Thyroid gland (tissue), 4 donors: ENCODE data around the gene NCOA3. TPM values are rescaled to one million over a fixed set of nuclear protein-coding genes. Genes with fewer than 3 reads are reported as not detected.

Experiments
- DNase-seq, 2 donors: peaks; one replicate each; pipeline ENCODE4 v3.0.0-alpha.2; 2019
- H3K27ac ChIP-seq, 3 donors: fragments of 200-600 bp; sonication (generic); 1 replicate in 2 of 3; 2 replicates in 1 of 3; pipeline ENCODE4 v1.5.1; 2016 to 2019; ENCODE audit warnings: mild to moderate bottlenecking in 1 of 3, moderate library complexity in 1 of 3
- H3K27me3 ChIP-seq: fragments of 200-600 bp; sonication (generic); one replicate; pipeline ENCODE4 v1.5.1; 2019
- H3K36me3 ChIP-seq, 2 donors: fragments of 200-600 bp; sonication (generic); one replicate each; pipeline ENCODE4 v1.5.1; 2016 to 2019
- H3K4me1 ChIP-seq, 2 donors: fragments of 200-600 bp; sonication (generic); one replicate each; pipeline ENCODE4 v1.5.1; 2017 to 2019
- H3K4me3 ChIP-seq, 3 donors: fragments of 200-600 bp; sonication (generic); replicated peaks in 1 of 3; 1 replicate in 2 of 3; 2 replicates in 1 of 3; pipeline ENCODE4 v1.5.1; 2016; ENCODE audit warnings: mild to moderate bottlenecking in 1 of 3
- H3K9me3 ChIP-seq: fragments of 200-600 bp; sonication (generic); one replicate; pipeline ENCODE4 v1.5.1; 2017
- POLR2A ChIP-seq, 2 donors: fragments of 450-650 bp; IDR thresholded peaks; one replicate each; pipeline ENCODE4 v1.6.1; 2017; ENCODE audit warnings: antibody characterized with exemption in 2 of 2, mild to moderate bottlenecking in 2 of 2, moderate library complexity in 1 of 2
- WGBS, 2 donors: methylation state at CpG; one replicate each; pipeline ENCODE4 v1.1.5; 2017; 5-methylcytosine and 5-hydroxymethylcytosine counted together
- intact Hi-C: fragments of 100-400 bp; cut with DNase I; formaldehyde crosslinking; loops from one replicate; pipeline ENCODE4 v1.15.1; 2023
- total RNA-seq, 4 donors: library from RNA; depleted of rRNA; stranded (reverse); fragments of >200 nt; gene quantifications; one replicate each; pipeline ENCODE4 v1.2.3, GENCODE V29; 2016
- TF ChIP-seq, protein P1 (sequence below), 6 experiments: fragments of 200-600 bp in 3 of 6; fragments of 450-650 bp in 3 of 6; sonication (generic) in 3 of 6; IDR thresholded peaks; one replicate each; pipeline ENCODE4 v1.5.1; 2016 to 2019; ENCODE audit warnings: antibody characterized with exemption in 6 of 6, mild to moderate bottlenecking in 2 of 6, inconsistent platforms in 1 of 6, moderate library complexity in 1 of 6

The NCOA3 gene
- total RNA-seq, 4 donors from 2014 or later: 28.7 to 45.2 (median 36.8) TPM

DNA sequence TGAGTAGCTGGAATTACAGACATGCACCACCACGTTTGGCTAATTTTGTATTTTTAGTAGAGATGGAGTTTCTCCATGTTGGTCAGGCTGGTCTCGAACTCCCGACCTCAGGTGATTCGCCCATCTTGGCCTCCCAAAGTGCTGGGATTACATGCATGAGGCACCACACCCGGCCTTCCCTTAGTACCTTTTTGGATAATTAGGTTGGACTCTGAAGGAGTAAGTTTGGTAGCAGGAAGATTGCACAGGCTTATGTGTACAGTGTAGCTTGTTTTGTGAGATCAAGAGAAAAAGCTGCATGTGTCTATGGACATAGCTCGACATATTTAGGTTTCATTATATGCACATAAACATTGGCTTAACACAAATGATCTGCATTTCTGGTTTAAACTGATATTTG, 116.8 kb downstream of the NCOA3 start:
- Histone ChIP-seq H3K4me3 (no peak overlapping the region), H3K27me3 (no peaks in the 10 kb centered on the region), H3K4me1 (no peaks in the 10 kb centered on the region), H3K27ac (no peak overlapping the region), H3K9me3 (no peaks in the 10 kb centered on the region), H3K36me3 (no peaks in the 10 kb centered on the region)
- TF ChIP-seq POLR2A (IDR thresholded peaks at IDR 0.05): no peak
- TF ChIP-seq, protein P1, sequence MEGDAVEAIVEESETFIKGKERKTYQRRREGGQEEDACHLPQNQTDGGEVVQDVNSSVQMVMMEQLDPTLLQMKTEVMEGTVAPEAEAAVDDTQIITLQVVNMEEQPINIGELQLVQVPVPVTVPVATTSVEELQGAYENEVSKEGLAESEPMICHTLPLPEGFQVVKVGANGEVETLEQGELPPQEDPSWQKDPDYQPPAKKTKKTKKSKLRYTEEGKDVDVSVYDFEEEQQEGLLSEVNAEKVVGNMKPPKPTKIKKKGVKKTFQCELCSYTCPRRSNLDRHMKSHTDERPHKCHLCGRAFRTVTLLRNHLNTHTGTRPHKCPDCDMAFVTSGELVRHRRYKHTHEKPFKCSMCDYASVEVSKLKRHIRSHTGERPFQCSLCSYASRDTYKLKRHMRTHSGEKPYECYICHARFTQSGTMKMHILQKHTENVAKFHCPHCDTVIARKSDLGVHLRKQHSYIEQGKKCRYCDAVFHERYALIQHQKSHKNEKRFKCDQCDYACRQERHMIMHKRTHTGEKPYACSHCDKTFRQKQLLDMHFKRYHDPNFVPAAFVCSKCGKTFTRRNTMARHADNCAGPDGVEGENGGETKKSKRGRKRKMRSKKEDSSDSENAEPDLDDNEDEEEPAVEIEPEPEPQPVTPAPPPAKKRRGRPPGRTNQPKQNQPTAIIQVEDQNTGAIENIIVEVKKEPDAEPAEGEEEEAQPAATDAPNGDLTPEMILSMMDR (IDR thresholded peaks at IDR 0.05): no peak
- intact Hi-C loops: no loop called here
- WGBS, 2 donors: 89 to 90% methylated on average over 6 of the region's 6 CpGs
- DNase-seq: no peak

DNA sequence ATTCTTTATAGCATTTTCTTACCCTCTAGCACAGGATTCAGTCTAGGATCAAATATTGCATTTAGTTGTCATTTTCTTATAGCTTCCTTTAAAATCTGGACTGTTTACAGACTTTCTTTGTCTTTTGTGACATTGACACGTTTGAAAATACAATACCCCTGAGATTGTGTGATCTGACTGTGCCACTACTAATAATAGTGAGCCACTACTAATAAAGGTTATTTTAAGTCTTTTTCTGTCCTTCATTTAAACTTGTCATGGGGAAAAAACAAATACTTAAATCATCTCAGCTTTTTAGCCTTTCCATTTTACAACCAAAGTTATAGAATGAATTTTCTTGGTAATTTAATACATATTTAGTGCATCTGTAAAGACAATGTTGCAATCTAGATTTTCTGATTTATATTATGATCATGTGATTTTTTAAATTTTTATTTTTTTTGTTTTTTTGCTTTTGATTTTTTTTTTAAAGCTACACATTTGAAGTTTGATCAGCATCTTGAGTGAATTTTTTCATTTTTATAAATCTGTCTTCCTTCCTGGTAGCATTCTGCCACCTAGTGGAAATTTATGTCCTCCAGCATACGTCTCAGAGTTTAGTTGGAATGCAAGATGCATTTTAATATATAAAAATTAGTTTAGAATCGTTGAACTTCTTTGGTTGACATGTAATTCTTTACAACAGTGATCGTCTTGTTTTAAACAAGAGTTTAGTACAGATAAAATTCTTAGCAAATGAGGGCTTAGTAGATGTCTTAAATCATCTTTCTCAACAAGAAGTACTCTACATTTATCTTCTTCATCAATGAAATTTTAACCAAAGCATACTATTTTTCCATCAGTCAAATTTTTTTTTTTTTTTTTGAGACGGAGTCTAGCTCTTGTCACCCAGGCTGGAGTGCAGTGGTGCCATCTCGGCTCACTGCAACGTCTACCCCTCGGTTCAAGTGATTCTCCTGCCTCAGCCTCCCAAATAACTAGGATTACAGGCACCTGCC, 119.4 kb downstream of the NCOA3 start:
- intact Hi-C loops: loop anchor here (5.0 to 10.0 kb wide), 2 partner anchors 236 to 424 kb away; no protein-coding TSS in a partner anchor
- H3K27me3 ChIP-seq: no peaks in the 10 kb centered on the region
- no peak for TF ChIP-seq POLR2A (IDR thresholded peaks at IDR 0.05)
- TF ChIP-seq, protein P1 (IDR thresholded peaks at IDR 0.05): peak; percentile 51 to 94 (median 78)
- H3K36me3 ChIP-seq: no peaks in the 10 kb centered on the region
- no peaks in the 10 kb centered on the region for H3K9me3 ChIP-seq
- no peaks in the 10 kb centered on the region for H3K4me1 ChIP-seq
- H3K4me3 ChIP-seq: no peak overlapping the region
- H3K27ac ChIP-seq: no peak overlapping the region
- WGBS, 2 donors: 49 to 54% methylated on average over 8 of the region's 8 CpGs
- DNase-seq: no peak

DNA sequence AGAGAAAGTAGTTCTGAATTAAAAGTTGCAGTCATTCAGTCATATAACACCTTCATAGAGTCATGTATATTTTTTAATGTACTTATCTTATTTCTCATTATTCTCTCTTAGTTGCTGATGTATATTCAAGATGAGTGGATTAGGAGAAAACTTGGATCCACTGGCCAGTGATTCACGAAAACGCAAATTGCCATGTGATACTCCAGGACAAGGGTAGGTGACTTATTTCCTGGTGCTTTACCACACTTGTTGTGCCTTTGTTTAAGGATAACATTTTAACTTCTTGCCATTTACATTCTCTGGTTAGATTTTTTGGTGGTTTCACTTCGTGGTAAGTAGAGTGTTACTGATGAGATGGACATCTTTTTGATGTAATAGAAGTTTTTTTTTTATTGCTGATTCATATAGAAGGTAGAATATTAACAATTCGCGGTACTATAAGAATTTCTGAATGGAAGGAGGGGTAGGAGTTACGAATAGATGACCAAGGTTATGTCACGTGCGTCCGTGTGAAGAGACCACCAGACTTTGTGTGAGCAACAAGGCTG, 120.5 kb downstream of the NCOA3 start:
- Histone ChIP-seq H3K9me3 (no peaks in the 10 kb centered on the region), H3K4me3 (no peak overlapping the region), H3K36me3 (peaks cover 0 to 1% of the 10 kb centered on the region in 2 donors), H3K27me3 (no peaks in the 10 kb centered on the region), H3K27ac (no peak overlapping the region), H3K4me1 (no peaks in the 10 kb centered on the region)
- 95% methylated on average over 9 of the region's 9 CpGs for WGBS, 2 donors
- intact Hi-C loops: loop anchor here (5.0 to 10.0 kb wide), 2 partner anchors 237 to 425 kb away; no protein-coding TSS in a partner anchor
- TF ChIP-seq, protein P1 (IDR thresholded peaks at IDR 0.05): no peak
- TF ChIP-seq POLR2A (IDR thresholded peaks at IDR 0.05): no peak
- no peak for DNase-seq

DNA sequence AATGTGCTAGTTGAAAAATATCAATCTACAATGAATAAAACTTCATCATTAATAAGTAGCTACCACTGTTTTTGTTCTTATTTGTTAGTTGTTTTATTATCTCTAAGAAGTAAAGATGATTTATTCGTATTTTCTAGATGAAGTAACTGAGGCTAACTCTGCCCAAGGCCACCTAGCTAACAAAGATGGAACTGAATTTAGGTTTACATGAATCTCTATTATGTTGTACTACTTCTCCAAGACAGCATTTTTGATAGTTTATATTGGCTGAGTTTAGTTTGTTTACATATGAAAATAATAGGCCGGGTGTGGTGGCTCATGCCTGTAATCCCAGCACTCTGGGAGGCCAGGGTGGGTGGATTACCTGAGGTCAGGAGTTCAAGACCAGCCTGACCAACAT, 121.5 kb downstream of the NCOA3 start:
- Histone ChIP-seq H3K4me1 (no peaks in the 10 kb centered on the region), H3K27ac (no peak overlapping the region), H3K9me3 (no peaks in the 10 kb centered on the region), H3K27me3 (no peaks in the 10 kb centered on the region), H3K4me3 (no peak overlapping the region), H3K36me3 (peaks cover 6 to 11% of the 10 kb centered on the region in 2 donors)
- TF ChIP-seq POLR2A (IDR thresholded peaks at IDR 0.05): no peak
- TF ChIP-seq, protein P1 (IDR thresholded peaks at IDR 0.05): no peak
- intact Hi-C loops: loop anchor here (5.0 to 10.0 kb wide), 2 partner anchors 238 to 426 kb away; no protein-coding TSS in a partner anchor
- 91 to 94% methylated on average over 2 of the region's 2 CpGs for WGBS, 2 donors
- DNase-seq: no peak
